A673 (cell line): ENCODE measurements around the gene EIF3A. TPM values are rescaled to one million over a fixed set of nuclear protein-coding genes. Genes with fewer than 3 reads are reported as not detected.

Source experiments
- BruUV-seq: library from RNA; stranded (reverse); fragments of 400-500 nt; replicated peaks from 2 replicates; lab custom pipeline; 2021; lab: Mats Ljungman, UMichigan
- CTCF ChIA-PET: fragments of 300-600 bp; sonication (Branson Sonifier 250); formaldehyde crosslinking; loops from one replicate; lab custom pipeline; 2022; ENCODE audit warnings: antibody characterized with exemption; lab: Charles Lee
- POLR2A ChIA-PET: fragments of 300-600 bp; sonication (Branson Sonifier 250); formaldehyde crosslinking; loops from one replicate; lab custom pipeline; 2022; ENCODE audit warnings: antibody characterized with exemption; ENCODE audit not compliant: low non-redundant PET; lab: Charles Lee
- DNase-seq: peaks from one replicate; pipeline ENCODE4 v3.0.0-alpha.2; 2015; ENCODE audit warnings: low spot score
- H3K27ac ChIP-seq: fragments of 200-600 bp; sonication (generic); 2 replicates; pipeline ENCODE4 v1.5.1; 2016; ENCODE audit warnings: mixed run types, low read depth, mild to moderate bottlenecking, mixed read lengths, antibody characterized with exemption, low read length; ENCODE audit not compliant: poor library complexity, severe bottlenecking
- H3K27me3 ChIP-seq: fragments of 200-600 bp; sonication (generic); replicated peaks from 2 replicates; pipeline ENCODE4 v1.6.1; 2017; ENCODE audit warnings: mixed run types, low read depth, mild to moderate bottlenecking, mixed read lengths, antibody characterized with exemption, low read length; ENCODE audit not compliant: insufficient read depth, poor library complexity
- H3K36me3 ChIP-seq: fragments of 200-600 bp; sonication (generic); 2 replicates; pipeline ENCODE4 v1.6.1; 2016; ENCODE audit warnings: mixed run types, mild to moderate bottlenecking, mixed read lengths, antibody characterized with exemption, low read length; ENCODE audit not compliant: insufficient read depth, poor library complexity, severe bottlenecking
- H3K4me1 ChIP-seq: fragments of 200-600 bp; sonication (generic); 2 replicates; pipeline ENCODE4 v1.6.1; 2017; ENCODE audit warnings: mixed run types, mild to moderate bottlenecking, mixed read lengths, antibody characterized with exemption, low read length; ENCODE audit not compliant: insufficient read depth, poor library complexity, severe bottlenecking
- H3K4me3 ChIP-seq: fragments of 200-600 bp; sonication (generic); 2 replicates; pipeline ENCODE4 v1.5.1; 2016; ENCODE audit warnings: low read depth, mixed run types, mild to moderate bottlenecking, mixed read lengths, low read length; ENCODE audit not compliant: poor library complexity, severe bottlenecking
- H3K9me3 ChIP-seq: fragments of 200-600 bp; sonication (generic); 2 replicates; pipeline ENCODE4 v1.6.1; 2016; ENCODE audit warnings: mixed run types, low read depth, mild to moderate bottlenecking, mixed read lengths, antibody characterized with exemption, low read length; ENCODE audit not compliant: poor library complexity, severe bottlenecking
- EZH2 ChIP-seq: fragments of 200-600 bp; sonication (generic); IDR thresholded peaks from 2 replicates; pipeline ENCODE4 v1.6.1; 2017; ENCODE audit warnings: borderline replicate concordance, low read depth, mild to moderate bottlenecking, mixed read lengths, antibody characterized with exemption, low read length; ENCODE audit not compliant: poor library complexity, severe bottlenecking
- intact Hi-C: fragments of 100-400 bp; cut with micrococcal nuclease; formaldehyde crosslinking; loops from one replicate; pipeline ENCODE4 v1.10.0; 2022; ENCODE audit not compliant: unreplicated experiment
- total RNA-seq: library from RNA; stranded (reverse); gene quantifications from 2 replicates; pipeline ENCODE4 v1.2.3, GENCODE V29; 2021
- TF ChIP-seq, protein P1 (sequence below): fragments of 300-800, 200-600 bp; sonication (generic); conservative IDR thresholded peaks from 2 replicates; pipeline ENCODE4 v1.5.1; 2017; ENCODE audit warnings: low read depth, mild to moderate bottlenecking, antibody characterized with exemption, low read length, moderate library complexity, mixed read lengths

Gene EIF3A
- total RNA-seq, 1 experiment from 2014 or later = 181 TPM

DNA sequence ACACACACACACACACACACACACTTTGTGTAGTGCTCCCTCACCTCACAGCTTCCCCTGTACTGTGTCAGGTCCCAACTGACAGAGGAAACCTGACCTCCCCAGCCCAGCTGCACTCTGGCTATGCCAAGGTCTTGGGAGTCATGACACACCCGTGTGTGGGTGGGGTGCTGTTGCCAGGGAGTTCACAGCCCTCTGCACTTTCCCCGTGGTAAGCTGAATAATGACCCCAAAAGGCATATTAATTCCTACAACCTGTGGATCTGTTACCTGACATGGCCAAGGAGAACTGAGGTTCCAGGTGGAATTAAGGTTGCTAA is 60.0 kb downstream of the EIF3A start:
- no peaks in the 10 kb centered on the region for H3K9me3 ChIP-seq
- H3K27ac ChIP-seq = no peak overlapping the region
- intact Hi-C loops = loop anchor here (10.0 kb wide), 1 partner anchor 456 kb away; no protein-coding TSS in a partner anchor
- no peaks in the 10 kb centered on the region for H3K4me1 ChIP-seq
- no peak for TF ChIP-seq EZH2
- TF ChIP-seq, protein P1, sequence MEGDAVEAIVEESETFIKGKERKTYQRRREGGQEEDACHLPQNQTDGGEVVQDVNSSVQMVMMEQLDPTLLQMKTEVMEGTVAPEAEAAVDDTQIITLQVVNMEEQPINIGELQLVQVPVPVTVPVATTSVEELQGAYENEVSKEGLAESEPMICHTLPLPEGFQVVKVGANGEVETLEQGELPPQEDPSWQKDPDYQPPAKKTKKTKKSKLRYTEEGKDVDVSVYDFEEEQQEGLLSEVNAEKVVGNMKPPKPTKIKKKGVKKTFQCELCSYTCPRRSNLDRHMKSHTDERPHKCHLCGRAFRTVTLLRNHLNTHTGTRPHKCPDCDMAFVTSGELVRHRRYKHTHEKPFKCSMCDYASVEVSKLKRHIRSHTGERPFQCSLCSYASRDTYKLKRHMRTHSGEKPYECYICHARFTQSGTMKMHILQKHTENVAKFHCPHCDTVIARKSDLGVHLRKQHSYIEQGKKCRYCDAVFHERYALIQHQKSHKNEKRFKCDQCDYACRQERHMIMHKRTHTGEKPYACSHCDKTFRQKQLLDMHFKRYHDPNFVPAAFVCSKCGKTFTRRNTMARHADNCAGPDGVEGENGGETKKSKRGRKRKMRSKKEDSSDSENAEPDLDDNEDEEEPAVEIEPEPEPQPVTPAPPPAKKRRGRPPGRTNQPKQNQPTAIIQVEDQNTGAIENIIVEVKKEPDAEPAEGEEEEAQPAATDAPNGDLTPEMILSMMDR = no peak
- H3K4me3 ChIP-seq = no peak overlapping the region
- ChIA-PET CTCF (no interaction called here), POLR2A (no interaction called here)
- no peaks in the 10 kb centered on the region for H3K27me3 ChIP-seq
- no peaks in the 10 kb centered on the region for H3K36me3 ChIP-seq
- DNase-seq = no peak
- BruUV-seq = no TSS peak

DNA sequence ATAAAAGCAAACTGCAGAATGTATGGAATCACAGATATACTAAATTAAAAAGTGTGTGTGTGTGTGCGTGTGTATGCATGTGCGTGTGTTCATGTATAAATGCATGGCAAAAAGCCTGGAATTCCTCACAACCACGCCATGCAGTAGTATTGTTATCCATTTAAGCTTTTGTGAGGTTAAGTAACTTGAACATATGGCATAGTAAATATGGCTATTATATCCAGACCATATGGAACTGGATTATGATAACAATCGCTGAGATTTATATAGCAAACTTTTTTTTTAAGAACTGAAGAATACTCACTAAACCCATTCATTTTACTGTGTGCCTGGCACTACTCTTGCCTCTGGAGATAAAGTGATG is 73.4 kb downstream of the EIF3A start:
- intact Hi-C loops = no loop called here
- CTCF ChIA-PET = no interaction called here
- H3K27ac ChIP-seq = no peak overlapping the region

DNA sequence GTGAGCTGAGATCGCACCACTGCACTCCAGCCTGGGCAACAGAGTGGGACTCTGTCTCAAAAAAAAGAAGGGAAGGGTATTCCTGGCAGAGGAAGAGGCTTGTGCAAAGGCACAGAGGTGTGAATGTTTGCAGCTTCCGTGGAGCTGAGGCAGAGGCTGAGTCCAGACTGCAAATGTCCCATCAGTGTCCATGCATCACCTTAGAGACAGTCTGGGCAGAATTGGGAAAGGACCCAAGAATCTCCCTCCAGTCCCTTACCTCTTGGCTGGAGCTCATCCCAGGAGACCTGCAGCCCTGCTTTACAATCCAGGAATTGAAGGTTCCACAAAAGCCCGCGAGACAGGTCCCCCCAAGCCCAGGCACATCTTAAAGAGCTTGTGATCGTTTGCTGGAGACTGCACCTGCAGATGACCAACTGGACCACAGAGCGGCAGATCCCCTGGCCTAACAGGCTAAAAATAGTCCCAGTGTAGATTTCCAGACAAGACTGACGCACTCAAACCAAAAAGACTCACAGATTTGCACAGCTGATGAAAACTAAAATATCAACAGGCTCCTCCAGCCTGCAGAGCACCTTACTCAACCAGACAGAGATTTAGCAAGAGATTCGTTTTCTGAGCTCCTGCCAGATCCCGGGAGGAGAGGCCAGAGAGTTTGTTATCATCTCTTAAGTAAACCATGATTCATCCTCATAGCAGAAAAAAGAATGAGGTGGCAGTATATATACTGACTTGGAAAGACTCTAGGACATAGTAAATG is 74.0 kb downstream of the EIF3A start:
- intact Hi-C loops = no loop called here
- Histone ChIP-seq H3K9me3 (no peaks in the 10 kb centered on the region), H3K4me1 (no peaks in the 10 kb centered on the region), H3K4me3 (no peak overlapping the region), H3K27ac (no peak overlapping the region), H3K27me3 (peaks cover 12% of the 10 kb centered on the region), H3K36me3 (no peaks in the 10 kb centered on the region)
- no TSS peak for BruUV-seq
- peak; percentile 27 for DNase-seq
- ChIA-PET CTCF (no interaction called here), POLR2A (no interaction called here)
- TF ChIP-seq EZH2 = no peak
- TF ChIP-seq, protein P1 = no peak

More for the DNA sequence above, 73.4 kb downstream of the EIF3A start:
- DNase-seq = no peak
- Histone ChIP-seq H3K4me1 (no peaks in the 10 kb centered on the region), H3K4me3 (no peak overlapping the region), H3K9me3 (no peaks in the 10 kb centered on the region), H3K36me3 (no peaks in the 10 kb centered on the region), H3K27me3 (peaks cover 12% of the 10 kb centered on the region)
- POLR2A ChIA-PET = interaction anchor here (0.6 kb wide), 1 partner anchor 24 kb away, joined by 8 read pairs; no protein-coding TSS in a partner anchor
- TF ChIP-seq, protein P1 = no peak
- no peak for TF ChIP-seq EZH2
- no TSS peak for BruUV-seq
